CD4-positive, alpha-beta T cell treated with Interleukin-10 for 1 hour (primary cell): ENCODE results near the gene DUSP10.

ENCODE experiments used
- DNase-seq: peaks from one replicate; pipeline ENCODE4 v3.0.0-alpha.2; 2020

Gene DUSP10

GRCh38 chr1:221728037-221728505 is 13.8 kb downstream of the DUSP10 start:
- no peak for DNase-seq

- no peak for DNase-seq
Measured at GRCh38 chr1:221727146-221728036, 14.5 kb downstream of the DUSP10 start.

- no peak for DNase-seq
Measured at GRCh38 chr1:221725735-221726672, 15.9 kb downstream of the DUSP10 start.

GRCh38 chr1:221724931-221725605 is 16.8 kb downstream of the DUSP10 start:
- DNase-seq = no peak

GRCh38 chr1:221723848-221724236 is 18.0 kb downstream of the DUSP10 start:
- DNase-seq = no peak

GRCh38 chr1:221723018-221723847 is 18.7 kb downstream of the DUSP10 start:
- no peak for DNase-seq

- DNase-seq = no peak
Measured at GRCh38 chr1:221722254-221723017, 19.5 kb downstream of the DUSP10 start.

- DNase-seq = no peak
Measured at GRCh38 chr1:221720545-221720944, 21.3 kb downstream of the DUSP10 start.

GRCh38 chr1:221719987-221720386 is 21.9 kb downstream of the DUSP10 start:
- DNase-seq = no peak

- no peak for DNase-seq
Measured at GRCh38 chr1:221719278-221719597, 22.7 kb downstream of the DUSP10 start.

- no peak for DNase-seq
Measured at GRCh38 chr1:221718381-221719277, 23.3 kb downstream of the DUSP10 start.

GRCh38 chr1:221717485-221717853 is 24.4 kb downstream of the DUSP10 start:
- no peak for DNase-seq

GRCh38 chr1:221716713-221717484 is 25.0 kb downstream of the DUSP10 start:
- no peak for DNase-seq

- no peak for DNase-seq
Measured at GRCh38 chr1:221715321-221716169, 26.3 kb downstream of the DUSP10 start.

- no peak for DNase-seq
Measured at GRCh38 chr1:221714227-221715152, 27.4 kb downstream of the DUSP10 start.

- peak; percentile 84 for DNase-seq
Measured at GRCh38 chr1:221712776-221713431, 29.0 kb downstream of the DUSP10 start.

GRCh38 chr1:221712198-221712684 is 29.6 kb downstream of the DUSP10 start:
- DNase-seq = peak; percentile 74
